BLaER1 (cell line): ENCODE measurements around the gene EP400.

ENCODE experiments used
- H3K27ac ChIP-seq: shearing (Covaris generic); formaldehyde crosslinking; 2 replicates; pipeline ENCODE4 v1.8.1; 2022
- H3K27me3 ChIP-seq: shearing (Covaris generic); formaldehyde crosslinking; 2 replicates; pipeline ENCODE4 v1.8.1; 2022
- H3K36me3 ChIP-seq: shearing (Covaris generic); formaldehyde crosslinking; 2 replicates; pipeline ENCODE4 v1.8.1; 2022
- H3K4me1 ChIP-seq: shearing (Covaris generic); formaldehyde crosslinking; 2 replicates; pipeline ENCODE4 v1.8.1; 2022
- H3K4me2 ChIP-seq: shearing (Covaris generic); formaldehyde crosslinking; 2 replicates; pipeline ENCODE4 v1.8.1; 2022
- H3K4me3 ChIP-seq: shearing (Covaris generic); formaldehyde crosslinking; 2 replicates; pipeline ENCODE4 v1.8.1; 2022
- H3K9ac ChIP-seq: shearing (Covaris generic); formaldehyde crosslinking; 2 replicates; pipeline ENCODE4 v1.8.1; 2022
- H3K9me3 ChIP-seq: shearing (Covaris generic); formaldehyde crosslinking; 2 replicates; pipeline ENCODE4 v1.8.1; 2022
- H4K20me1 ChIP-seq: shearing (Covaris generic); formaldehyde crosslinking; 2 replicates; pipeline ENCODE4 v1.8.1; 2022
- Cebpa-rat ChIP-seq: shearing (Covaris generic); IDR thresholded peaks from 2 replicates; pipeline ENCODE4 v1.8.1; 2022

EP400 gene

DNA sequence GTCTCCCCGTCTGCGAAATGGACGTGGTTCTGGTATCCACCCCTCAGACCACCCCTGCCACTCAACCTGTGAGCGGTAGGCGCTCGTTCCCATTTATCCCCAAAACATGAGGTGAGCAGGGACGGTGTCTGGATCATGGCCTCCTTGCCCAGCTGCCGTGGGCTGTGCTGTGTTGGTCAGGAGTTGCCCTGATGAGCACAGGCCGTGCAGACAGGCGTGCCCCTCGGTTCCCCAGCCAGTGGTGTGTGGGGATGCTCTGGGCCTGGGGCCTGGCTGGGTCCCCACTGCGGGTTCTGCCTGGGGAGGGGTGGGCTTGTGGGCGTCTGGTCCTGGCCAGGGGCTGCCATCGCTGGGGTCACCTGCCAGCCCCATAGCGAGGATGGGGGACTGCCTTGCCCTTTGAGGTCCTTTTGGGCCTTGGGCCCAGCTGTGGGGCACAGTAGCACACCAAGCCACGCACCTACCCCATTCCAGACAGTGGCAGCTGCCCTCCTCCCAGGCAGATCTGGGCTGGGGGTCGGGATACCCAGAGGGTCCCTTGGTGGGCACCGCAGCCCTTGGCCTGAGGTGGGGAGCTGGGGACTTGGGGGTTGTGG, 31.9 kb upstream of the EP400 start:
- no peak overlapping the region for H3K4me3 ChIP-seq
- H3K4me2 ChIP-seq = no peak overlapping the region
- H3K27ac ChIP-seq = no peak overlapping the region
- no peaks in the 10 kb centered on the region for H3K27me3 ChIP-seq
- no peak for TF ChIP-seq Cebpa-rat
- peaks cover 92% of the 10 kb centered on the region for H3K36me3 ChIP-seq
- peaks cover 21% of the 10 kb centered on the region for H3K4me1 ChIP-seq
- peaks cover 86% of the 10 kb centered on the region for H4K20me1 ChIP-seq
- no peaks in the 10 kb centered on the region for H3K9me3 ChIP-seq
- H3K9ac ChIP-seq = no peak overlapping the region

DNA sequence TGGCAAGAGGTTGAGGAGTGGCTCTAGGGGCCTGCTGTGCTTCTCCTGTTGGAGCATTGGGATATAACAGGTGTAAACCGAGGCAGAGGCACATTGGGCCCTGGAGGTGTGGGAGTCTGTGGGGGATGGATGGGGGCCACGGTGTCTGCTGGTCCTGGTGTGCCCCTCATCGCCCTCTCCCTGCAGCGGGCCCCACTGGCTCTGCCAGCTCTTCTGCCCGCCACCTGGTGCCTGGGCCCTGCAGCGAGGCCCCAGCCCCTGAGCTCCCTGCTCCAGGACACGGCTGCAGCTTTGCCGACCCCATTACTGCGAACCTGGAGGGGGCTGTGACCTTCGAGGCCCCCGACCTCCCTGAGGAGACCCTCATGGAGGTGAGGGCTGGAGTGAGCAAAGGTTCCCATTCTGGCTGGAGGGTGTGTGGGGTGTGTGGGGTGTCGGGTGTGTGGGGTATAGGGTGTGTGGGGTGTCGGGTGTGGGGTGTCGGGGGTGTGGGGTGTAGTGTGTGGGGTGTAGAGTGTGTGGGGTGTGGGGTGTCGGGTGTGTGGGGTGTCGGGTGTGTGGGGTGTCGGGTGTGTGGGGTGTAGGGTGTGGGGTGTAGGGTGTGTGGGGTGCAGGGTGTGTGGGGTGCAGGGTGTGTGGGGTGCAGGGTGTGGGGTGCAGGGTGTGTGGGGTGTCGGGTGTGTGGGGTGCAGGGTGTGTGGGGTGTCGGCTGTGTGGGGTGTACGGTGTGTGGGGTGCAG, 31.3 kb upstream of the EP400 start:
- Histone ChIP-seq H3K4me3 (no peak overlapping the region), H3K27me3 (no peaks in the 10 kb centered on the region), H3K4me2 (no peak overlapping the region), H3K9ac (no peak overlapping the region), H3K36me3 (peaks cover 88% of the 10 kb centered on the region), H3K4me1 (peaks cover 26% of the 10 kb centered on the region), H4K20me1 (peaks cover 85% of the 10 kb centered on the region), H3K27ac (no peak overlapping the region), H3K9me3 (no peaks in the 10 kb centered on the region)
- no peak for TF ChIP-seq Cebpa-rat

DNA sequence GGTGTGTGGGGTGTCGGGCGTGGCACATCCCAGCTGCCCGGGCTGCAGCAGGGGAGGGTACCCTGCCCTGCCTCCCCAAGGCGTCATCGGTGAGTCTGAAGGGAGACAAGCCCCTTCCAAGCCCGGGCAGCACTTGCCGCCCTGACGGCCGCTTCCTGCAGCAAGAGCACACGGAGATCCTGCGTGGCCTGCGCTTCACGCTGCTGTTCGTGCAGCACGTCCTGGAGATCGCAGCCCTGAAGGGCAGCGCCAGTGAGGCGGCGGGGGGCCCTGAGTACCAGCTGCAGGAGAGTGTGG, 30.7 kb upstream of the EP400 start:
- H3K36me3 ChIP-seq = peaks cover 83% of the 10 kb centered on the region
- no peak overlapping the region for H3K27ac ChIP-seq
- H3K4me3 ChIP-seq = no peak overlapping the region
- peaks cover 31% of the 10 kb centered on the region for H3K4me1 ChIP-seq
- TF ChIP-seq Cebpa-rat = no peak
- H3K9me3 ChIP-seq = no peaks in the 10 kb centered on the region
- H3K27me3 ChIP-seq = no peaks in the 10 kb centered on the region
- peaks cover 85% of the 10 kb centered on the region for H4K20me1 ChIP-seq
- H3K9ac ChIP-seq = no peak overlapping the region
- no peak overlapping the region for H3K4me2 ChIP-seq

DNA sequence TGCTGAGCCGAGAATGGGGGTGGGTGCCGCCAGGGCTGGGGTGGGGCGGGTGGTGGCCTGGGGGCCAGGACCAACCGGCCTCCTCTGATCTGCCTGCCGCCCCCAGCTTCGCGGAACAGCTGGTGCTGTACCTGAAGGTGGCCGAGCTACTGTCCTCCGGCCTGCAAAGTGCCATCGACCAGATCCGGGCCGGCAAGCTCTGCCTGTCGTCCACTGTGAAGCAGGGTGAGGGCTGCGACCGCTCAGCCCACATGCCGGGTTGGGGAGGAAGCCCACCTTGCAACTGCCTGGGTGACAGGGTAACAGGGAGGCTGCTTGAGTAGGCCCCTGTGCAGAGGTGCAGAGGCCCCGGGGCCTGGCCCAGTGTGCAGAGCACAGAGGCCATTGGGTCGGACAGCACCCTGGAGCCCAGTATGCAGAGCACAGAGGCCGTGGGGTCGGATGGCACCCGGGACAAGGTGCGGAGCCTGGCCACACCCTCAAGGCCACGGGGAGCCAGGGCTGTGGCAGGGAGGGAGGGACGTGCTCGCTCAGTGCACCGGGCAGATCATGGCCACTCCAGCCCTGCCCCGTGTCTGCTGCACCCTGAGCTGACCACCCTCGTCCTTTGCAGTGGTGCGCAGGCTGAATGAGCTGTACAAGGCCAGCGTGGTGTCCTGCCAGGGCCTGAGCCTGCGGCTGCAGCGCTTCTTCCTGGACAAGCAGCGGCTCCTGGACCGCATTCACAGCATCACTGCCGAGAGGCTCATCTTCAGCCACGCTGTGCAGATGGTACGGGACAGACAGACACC, 30.2 kb upstream of the EP400 start:
- H3K4me2 ChIP-seq = no peak overlapping the region
- H4K20me1 ChIP-seq = peaks cover 82% of the 10 kb centered on the region
- H3K27ac ChIP-seq = no peak overlapping the region
- no peak overlapping the region for H3K4me3 ChIP-seq
- no peak for TF ChIP-seq Cebpa-rat
- no peaks in the 10 kb centered on the region for H3K27me3 ChIP-seq
- H3K36me3 ChIP-seq = peaks cover 77% of the 10 kb centered on the region
- H3K9ac ChIP-seq = no peak overlapping the region
- no peaks in the 10 kb centered on the region for H3K9me3 ChIP-seq
- peaks cover 36% of the 10 kb centered on the region for H3K4me1 ChIP-seq

DNA sequence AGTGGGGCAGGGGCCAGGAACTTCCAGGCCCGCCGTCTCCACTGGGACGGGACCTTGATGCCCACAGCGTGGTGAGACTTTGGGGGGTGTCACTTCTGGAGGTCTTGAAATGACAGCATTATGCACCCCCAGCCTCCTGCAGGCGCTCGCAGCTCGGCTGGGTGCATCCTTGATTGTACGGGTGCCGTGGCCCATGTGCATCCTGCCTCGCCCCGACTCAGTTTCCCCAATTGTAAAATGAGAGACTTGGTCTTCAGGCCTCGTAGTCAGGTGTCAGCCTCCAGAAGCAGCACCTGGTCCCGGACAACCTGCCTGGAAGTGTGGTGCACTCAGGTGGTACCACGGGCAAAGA, 29.6 kb upstream of the EP400 start:
- Histone ChIP-seq H3K9me3 (no peaks in the 10 kb centered on the region), H3K4me1 (peaks cover 42% of the 10 kb centered on the region), H3K27ac (no peak overlapping the region), H3K9ac (no peak overlapping the region), H3K4me2 (no peak overlapping the region), H4K20me1 (peaks cover 76% of the 10 kb centered on the region), H3K27me3 (no peaks in the 10 kb centered on the region), H3K36me3 (peaks cover 71% of the 10 kb centered on the region), H3K4me3 (no peak overlapping the region)
- TF ChIP-seq Cebpa-rat = no peak

DNA sequence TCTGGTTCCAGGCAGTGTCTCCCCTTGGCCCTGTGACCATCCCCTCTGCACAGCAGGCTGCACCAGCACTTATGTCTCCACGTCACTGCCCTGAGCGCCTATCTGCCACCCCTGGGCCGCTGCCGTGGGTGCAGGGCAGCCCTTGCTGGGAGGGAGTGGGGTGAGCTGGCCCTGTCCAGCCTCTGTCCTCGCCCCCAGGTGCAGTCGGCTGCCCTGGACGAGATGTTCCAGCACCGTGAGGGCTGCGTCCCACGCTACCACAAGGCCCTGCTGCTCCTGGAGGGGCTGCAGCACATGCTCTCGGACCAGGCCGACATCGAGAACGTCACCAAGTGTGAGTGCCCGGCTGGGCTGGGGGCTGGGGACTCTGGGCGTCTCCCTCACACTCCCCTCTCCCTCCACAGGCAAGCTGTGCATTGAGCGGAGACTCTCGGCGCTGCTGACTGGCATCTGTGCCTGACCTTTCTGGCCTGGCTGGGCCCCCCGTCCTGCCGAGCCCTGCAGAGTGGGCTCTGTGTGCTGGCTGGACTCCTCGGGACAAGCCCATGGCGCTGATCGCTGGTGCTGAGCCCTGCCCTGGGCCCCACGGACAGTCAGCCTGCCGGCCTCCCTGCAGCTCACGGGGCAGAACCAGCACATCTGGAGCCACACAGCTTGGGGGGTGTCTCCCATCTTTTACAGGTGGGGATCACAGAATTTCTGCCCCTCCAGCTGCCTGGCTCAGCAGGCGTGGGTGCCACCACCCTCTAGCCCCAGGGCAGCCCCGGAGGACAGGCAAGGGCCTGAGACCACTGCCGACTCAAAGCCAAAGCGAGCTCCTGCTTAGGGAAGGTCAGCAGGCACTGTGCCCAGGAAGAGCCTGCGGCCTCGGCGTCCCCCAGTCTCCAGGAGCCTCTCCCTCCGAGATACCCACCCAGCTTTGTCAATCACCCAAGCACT, 28.6 kb upstream of the EP400 start:
- no peak for TF ChIP-seq Cebpa-rat
- H3K27ac ChIP-seq = 0 out of 2 replicates have a peak overlapping the region, but pooled peaks have one; percentile 35

DNA sequence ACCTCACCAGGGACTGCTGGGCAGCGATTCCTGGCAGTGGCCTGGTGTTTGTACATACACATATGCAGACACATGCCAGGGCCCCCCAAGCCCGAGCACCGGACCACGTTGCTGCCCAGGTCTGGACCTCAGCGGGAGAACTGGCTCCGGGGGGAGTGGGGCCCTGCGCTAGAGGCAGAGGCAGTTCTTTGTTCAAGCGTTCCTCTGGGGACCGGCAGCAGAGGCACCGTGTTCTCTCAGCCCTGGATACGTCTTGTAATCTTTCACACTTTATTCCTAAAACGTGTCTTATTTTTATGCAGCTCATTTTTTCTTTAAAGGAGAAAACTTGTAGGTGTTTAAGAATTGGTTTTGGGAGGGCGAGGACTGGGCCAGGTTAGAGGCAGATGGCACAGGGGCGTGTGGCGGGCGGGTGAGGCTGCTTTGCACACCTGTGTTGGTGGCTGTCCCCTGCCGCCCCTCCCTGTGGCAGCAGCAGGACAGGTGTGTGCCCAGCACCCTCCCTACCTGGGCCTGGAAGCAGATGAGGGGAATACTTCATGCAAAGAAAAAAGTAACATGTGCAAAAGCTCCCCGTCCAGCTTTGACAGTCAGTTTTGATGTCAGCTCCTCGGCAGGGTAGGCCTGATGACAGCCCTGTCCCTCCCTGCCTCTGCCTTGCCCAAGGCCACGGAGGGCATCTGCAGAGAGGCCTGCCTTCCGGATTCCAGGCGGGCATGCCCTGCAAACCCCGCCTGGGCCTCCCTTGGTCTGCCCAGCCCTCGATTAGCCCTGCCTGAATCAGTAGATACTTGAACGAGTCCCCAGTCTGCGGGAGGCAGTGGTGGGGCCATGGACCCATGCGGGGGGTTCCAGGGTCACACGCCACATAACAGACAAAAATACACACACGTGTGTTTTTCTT, 27.6 kb upstream of the EP400 start:
- H3K36me3 ChIP-seq = peaks cover 55% of the 10 kb centered on the region
- H3K9me3 ChIP-seq = no peaks in the 10 kb centered on the region; the same call in none of the 2 replicates
- peak overlapping the region; percentile 91 for H3K4me2 ChIP-seq
- H4K20me1 ChIP-seq = peaks cover 60% of the 10 kb centered on the region
- TF ChIP-seq Cebpa-rat = no peak
- no peak overlapping the region for H3K4me3 ChIP-seq
- peaks cover 45% of the 10 kb centered on the region for H3K4me1 ChIP-seq
- peak overlapping the region; percentile 35; the same call in 1 of the 2 replicates for H3K27ac ChIP-seq
- no peaks in the 10 kb centered on the region for H3K27me3 ChIP-seq
- 0 out of 2 replicates have a peak overlapping the region, but pooled peaks have one; percentile 15 for H3K9ac ChIP-seq

More for the DNA sequence above, 28.6 kb upstream of the EP400 start:
- Histone ChIP-seq H3K36me3 (peaks cover 61% of the 10 kb centered on the region), H3K4me3 (no peak overlapping the region), H3K27me3 (no peaks in the 10 kb centered on the region), H3K4me2 (peak overlapping the region; percentile 91; the same call in 1 of the 2 replicates), H3K9me3 (no peaks in the 10 kb centered on the region; the same call in 1 of the 2 replicates), H4K20me1 (peaks cover 66% of the 10 kb centered on the region), H3K9ac (no peak overlapping the region), H3K4me1 (peaks cover 45% of the 10 kb centered on the region)

DNA sequence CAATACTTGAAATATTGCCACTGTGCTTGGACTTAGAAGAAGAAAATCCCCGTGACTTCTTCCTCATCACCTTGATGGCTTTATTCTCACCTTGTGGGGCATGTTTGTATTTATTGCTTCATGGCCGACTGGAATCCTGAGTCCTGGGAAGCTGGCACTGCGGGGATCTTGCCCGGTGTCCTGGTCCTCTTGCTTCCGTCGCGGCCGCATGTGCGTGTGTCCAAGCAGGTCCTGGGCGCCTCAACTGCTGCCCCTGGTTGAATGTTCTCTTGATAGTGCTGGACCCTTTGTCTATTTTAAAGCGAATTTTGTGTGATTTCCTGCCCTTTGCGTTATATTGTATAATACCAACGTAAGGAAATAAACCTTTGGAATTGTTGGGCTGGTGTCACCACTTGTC, 27.0 kb upstream of the EP400 start:
- no peaks in the 10 kb centered on the region for H3K27me3 ChIP-seq
- H3K9me3 ChIP-seq = no peaks in the 10 kb centered on the region; the same call in none of the 2 replicates
- H3K4me3 ChIP-seq = 0 out of 2 replicates have a peak overlapping the region, but pooled peaks have one; percentile 11
- peak overlapping the region; percentile 54 for H3K9ac ChIP-seq
- peak overlapping the region; percentile 82 for H3K27ac ChIP-seq
- H4K20me1 ChIP-seq = peaks cover 54% of the 10 kb centered on the region
- peak overlapping the region; percentile 91 for H3K4me2 ChIP-seq
- peaks cover 51% of the 10 kb centered on the region for H3K4me1 ChIP-seq
- TF ChIP-seq Cebpa-rat = no peak
- H3K36me3 ChIP-seq = peaks cover 49% of the 10 kb centered on the region
